ENCODE measurements around the gene TMEM120A. TPM values are rescaled to one million over a fixed set of nuclear protein-coding genes. Genes with fewer than 3 reads are reported as not detected.

The TMEM120A gene
- total RNA-seq, 1 experiment from 2014 or later: 71.0 TPM

Other genes with a start within 250 kb of the TMEM120A start
- not detected for gene CCL26, start 222.4 kb downstream of the TMEM120A start, total RNA-seq (2021; ENCODE audit: unreplicated experiment)
- not detected for gene CCL24, start 180.8 kb downstream of the TMEM120A start, total RNA-seq (2021; ENCODE audit: unreplicated experiment)
- 79.3 TPM for gene RHBDD2, start 115.6 kb downstream of the TMEM120A start, total RNA-seq (2021; ENCODE audit: unreplicated experiment)
- 168 TPM for gene POR, start 79.4 kb downstream of the TMEM120A start, total RNA-seq (2021; ENCODE audit: unreplicated experiment)
- gene STYXL1, start 53.4 kb upstream of the TMEM120A start, total RNA-seq (2021; ENCODE audit: unreplicated experiment): 57.6 TPM
- gene MDH2, start 53.5 kb upstream of the TMEM120A start, total RNA-seq (2021; ENCODE audit: unreplicated experiment): 365 TPM
- gene SRRM3, start 207.3 kb upstream of the TMEM120A start, total RNA-seq (2021; ENCODE audit: unreplicated experiment): 8.5 TPM

All from Panc1 (cell line).